Measurements from ENCODE around the gene CMIP.
A peak's percentile ranks its signal among the peaks of the same experiment; 100 is the strongest.
"Not testable (repeated sequence)": the region's sequence is repeated elsewhere in the genome, so short reads cannot be mapped to it uniquely, and the experiment has no call there.

The CMIP gene

GRCh38 chr16:81676883-81677737, 232.5 kb downstream of the CMIP start:
- no peaks in the 10 kb centered on the region for H3K27me3 Mint-ChIP-seq
- H3K4me3 Mint-ChIP-seq: no peak overlapping the region
- peaks cover 18 to 29% of the 10 kb centered on the region in 2 donors for H3K4me1 Mint-ChIP-seq (ENCODE audit: low read depth in 2 of 2)
- no peak for DNase-seq
- H3K27ac Mint-ChIP-seq: peak overlapping the region in 1 of 2 donors; percentile 31
- ATAC-seq (replicated peaks): no peak
- H3K36me3 Mint-ChIP-seq (ENCODE audit: insufficient read depth): peaks cover 32% of the 10 kb centered on the region
- H3K9me3 Mint-ChIP-seq: no peaks in the 10 kb centered on the region

- H3K4me3 Mint-ChIP-seq: no peak overlapping the region
- peaks cover 30% of the 10 kb centered on the region for H3K36me3 Mint-ChIP-seq (ENCODE audit: insufficient read depth)
- DNase-seq (no peak), ATAC-seq (replicated peaks) (no peak)
- peaks cover 18 to 26% of the 10 kb centered on the region in 2 donors for H3K4me1 Mint-ChIP-seq (ENCODE audit: low read depth in 2 of 2)
- H3K27ac Mint-ChIP-seq: peak overlapping the region; percentile 27 to 80
- H3K27me3 Mint-ChIP-seq: no peaks in the 10 kb centered on the region
- H3K9me3 Mint-ChIP-seq: no peaks in the 10 kb centered on the region
Measured at GRCh38 chr16:81678326-81679095, 233.9 kb downstream of the CMIP start.

GRCh38 chr16:81679721-81680430, 235.3 kb downstream of the CMIP start:
- H3K4me1 Mint-ChIP-seq (ENCODE audit: low read depth in 2 of 2): peaks cover 18 to 26% of the 10 kb centered on the region in 2 donors
- no peak overlapping the region for H3K4me3 Mint-ChIP-seq
- DNase-seq: no peak
- ATAC-seq (replicated peaks): no peak
- H3K27me3 Mint-ChIP-seq: no peaks in the 10 kb centered on the region
- H3K27ac Mint-ChIP-seq: peak overlapping the region in 1 of 2 donors; percentile 80
- no peaks in the 10 kb centered on the region for H3K9me3 Mint-ChIP-seq
- H3K36me3 Mint-ChIP-seq (ENCODE audit: insufficient read depth): peaks cover 34% of the 10 kb centered on the region

GRCh38 chr16:81680444-81681275, 236.1 kb downstream of the CMIP start:
- ATAC-seq (replicated peaks) (no peak), DNase-seq (no peak)
- no peak overlapping the region for H3K4me3 Mint-ChIP-seq
- H3K4me1 Mint-ChIP-seq (ENCODE audit: low read depth in 2 of 2): peaks cover 18 to 29% of the 10 kb centered on the region in 2 donors
- no peaks in the 10 kb centered on the region for H3K27me3 Mint-ChIP-seq
- peaks cover 31% of the 10 kb centered on the region for H3K36me3 Mint-ChIP-seq (ENCODE audit: insufficient read depth)
- peak overlapping the region in 1 of 2 donors; percentile 53 for H3K27ac Mint-ChIP-seq
- H3K9me3 Mint-ChIP-seq: no peaks in the 10 kb centered on the region

GRCh38 chr16:81681311-81681710, 236.7 kb downstream of the CMIP start:
- no peaks in the 10 kb centered on the region for H3K27me3 Mint-ChIP-seq
- H3K36me3 Mint-ChIP-seq (ENCODE audit: insufficient read depth): peaks cover 34% of the 10 kb centered on the region
- no peak for DNase-seq
- no peak overlapping the region for H3K4me3 Mint-ChIP-seq
- H3K9me3 Mint-ChIP-seq: no peaks in the 10 kb centered on the region
- H3K27ac Mint-ChIP-seq: peak overlapping the region in 1 of 2 donors; percentile 53
- peaks cover 18 to 29% of the 10 kb centered on the region in 2 donors for H3K4me1 Mint-ChIP-seq (ENCODE audit: low read depth in 2 of 2)
- no peak for ATAC-seq (replicated peaks)

- H3K4me3 Mint-ChIP-seq: no peak overlapping the region
- no peaks in the 10 kb centered on the region for H3K27me3 Mint-ChIP-seq
- H3K27ac Mint-ChIP-seq: peak overlapping the region in 1 of 2 donors; percentile 35
- no peaks in the 10 kb centered on the region for H3K9me3 Mint-ChIP-seq
- DNase-seq (no peak), ATAC-seq (replicated peaks) (no peak)
- peaks cover 7 to 10% of the 10 kb centered on the region in 2 donors for H3K4me1 Mint-ChIP-seq (ENCODE audit: low read depth in 2 of 2)
- H3K36me3 Mint-ChIP-seq (ENCODE audit: insufficient read depth): peaks cover 32% of the 10 kb centered on the region
Measured at GRCh38 chr16:81684242-81684837, 239.7 kb downstream of the CMIP start.

- no peaks in the 10 kb centered on the region for H3K27me3 Mint-ChIP-seq
- no peaks in the 10 kb centered on the region for H3K9me3 Mint-ChIP-seq
- no peak overlapping the region for H3K4me3 Mint-ChIP-seq
- peaks cover 29% of the 10 kb centered on the region for H3K36me3 Mint-ChIP-seq (ENCODE audit: insufficient read depth)
- ATAC-seq (replicated peaks) (no peak), DNase-seq (no peak)
- H3K4me1 Mint-ChIP-seq (ENCODE audit: low read depth in 2 of 2): peaks cover 7 to 10% of the 10 kb centered on the region in 2 donors
- H3K27ac Mint-ChIP-seq: peak overlapping the region; percentile 49 to 60
Measured at GRCh38 chr16:81684901-81685300, 240.3 kb downstream of the CMIP start.

GRCh38 chr16:81686391-81687130, 242.0 kb downstream of the CMIP start:
- DNase-seq: no peak
- peaks cover 18% of the 10 kb centered on the region for H3K36me3 Mint-ChIP-seq (ENCODE audit: insufficient read depth)

GRCh38 chr16:81687131-81687456, 242.5 kb downstream of the CMIP start:
- no peak overlapping the region for H3K4me3 Mint-ChIP-seq
- H3K36me3 Mint-ChIP-seq (ENCODE audit: insufficient read depth): peaks cover 20% of the 10 kb centered on the region
- peaks cover 0 to 7% of the 10 kb centered on the region in 2 donors for H3K4me1 Mint-ChIP-seq (ENCODE audit: low read depth in 2 of 2)
- H3K9me3 Mint-ChIP-seq: no peaks in the 10 kb centered on the region
- DNase-seq (no peak), ATAC-seq (replicated peaks) (no peak)
- no peak overlapping the region for H3K27ac Mint-ChIP-seq
- H3K27me3 Mint-ChIP-seq: no peaks in the 10 kb centered on the region

More at GRCh38 chr16:81686391-81687130, 242.0 kb downstream of the CMIP start:
- ATAC-seq (replicated peaks): no peak
- H3K27me3 Mint-ChIP-seq: no peaks in the 10 kb centered on the region
- no peak overlapping the region for H3K27ac Mint-ChIP-seq
- no peaks in the 10 kb centered on the region for H3K9me3 Mint-ChIP-seq
- H3K4me3 Mint-ChIP-seq: no peak overlapping the region
- peaks cover 0 to 7% of the 10 kb centered on the region in 2 donors for H3K4me1 Mint-ChIP-seq (ENCODE audit: low read depth in 2 of 2)

GRCh38 chr16:81688182-81688581, 243.6 kb downstream of the CMIP start:
- H3K27me3 Mint-ChIP-seq: no peaks in the 10 kb centered on the region
- ATAC-seq (replicated peaks): no peak
- peaks cover 0 to 7% of the 10 kb centered on the region in 2 donors for H3K4me1 Mint-ChIP-seq (ENCODE audit: low read depth in 2 of 2)
- no peak overlapping the region for H3K4me3 Mint-ChIP-seq
- no peaks in the 10 kb centered on the region for H3K9me3 Mint-ChIP-seq
- H3K36me3 Mint-ChIP-seq (ENCODE audit: insufficient read depth): peaks cover 31% of the 10 kb centered on the region
- no peak for DNase-seq
- no peak overlapping the region for H3K27ac Mint-ChIP-seq

GRCh38 chr16:81688839-81689238, 244.2 kb downstream of the CMIP start:
- not testable (repeated sequence) for ATAC-seq (replicated peaks); H3K27me3 Mint-ChIP-seq; H3K27ac Mint-ChIP-seq; DNase-seq; H3K4me1 Mint-ChIP-seq (ENCODE audit: low read depth in 2 of 2); H3K9me3 Mint-ChIP-seq; H3K4me3 Mint-ChIP-seq
- peaks cover 33% of the 10 kb centered on the region for H3K36me3 Mint-ChIP-seq (ENCODE audit: insufficient read depth)

- H3K4me3 Mint-ChIP-seq: no peak overlapping the region
- DNase-seq (no peak), ATAC-seq (replicated peaks) (no peak)
- peak overlapping the region; percentile 15 to 22 for H3K27ac Mint-ChIP-seq
- no peaks in the 10 kb centered on the region for H3K9me3 Mint-ChIP-seq
- peaks cover 27% of the 10 kb centered on the region for H3K36me3 Mint-ChIP-seq (ENCODE audit: insufficient read depth)
- H3K27me3 Mint-ChIP-seq: no peaks in the 10 kb centered on the region
- H3K4me1 Mint-ChIP-seq (ENCODE audit: low read depth in 2 of 2): peaks cover 0 to 3% of the 10 kb centered on the region in 2 donors
Measured at GRCh38 chr16:81692021-81692420, 247.4 kb downstream of the CMIP start.

Measured in effector memory CD8-positive, alpha-beta T cell (primary cell).